Endodermal cell (in vitro differentiated cells): ENCODE data around the gene AKAP13. TPM values are rescaled to one million over a fixed set of nuclear protein-coding genes. Genes with fewer than 3 reads are reported as not detected.

Source experiments
- DNase-seq: peaks from one replicate; pipeline ENCODE4 v3.0.0-alpha.2; 2017
- H3K27ac ChIP-seq: 2 replicates; pipeline ENCODE4 v1.5.1; 2013; ENCODE audit warnings: mild to moderate bottlenecking, low read depth, low read length, moderate library complexity
- H3K27me3 ChIP-seq: 2 replicates; pipeline ENCODE4 v1.6.1; 2013; ENCODE audit warnings: mild to moderate bottlenecking, low read length, moderate library complexity; ENCODE audit not compliant: insufficient read depth, control insufficient read depth, poor library complexity, severe bottlenecking
- H3K36me3 ChIP-seq: 2 replicates; pipeline ENCODE4 v1.7.0; 2013; ENCODE audit warnings: mild to moderate bottlenecking, low read length, moderate library complexity; ENCODE audit not compliant: control insufficient read depth, insufficient read depth
- H3K4me1 ChIP-seq: one replicate; pipeline ENCODE4 v1.7.0; 2013; ENCODE audit warnings: low read length; ENCODE audit not compliant: control insufficient read depth, insufficient read depth
- H3K4me3 ChIP-seq: 2 replicates; pipeline ENCODE4 v1.5.1; 2013; ENCODE audit warnings: mild to moderate bottlenecking, low read length, moderate library complexity
- H3K9ac ChIP-seq: 2 replicates; pipeline ENCODE4 v1.6.1; 2013; ENCODE audit warnings: mild to moderate bottlenecking, low read length, moderate library complexity; ENCODE audit not compliant: poor library complexity, severe bottlenecking; ENCODE audit errors: extremely low read depth
- H3K9me3 ChIP-seq: 2 replicates; pipeline ENCODE4 v1.6.1; 2013; ENCODE audit warnings: mild to moderate bottlenecking, low read length, moderate library complexity; ENCODE audit not compliant: control insufficient read depth
- H3K27ac Mint-ChIP-seq: 2 replicates; pipeline ENCODE4 v1.8.0; 2020; ENCODE audit warnings: mixed read lengths
- H3K27me3 Mint-ChIP-seq: 2 replicates; pipeline ENCODE4 v1.8.0; 2021; ENCODE audit warnings: mild to moderate bottlenecking, mixed read lengths; ENCODE audit not compliant: insufficient read depth
- H3K36me3 Mint-ChIP-seq: 2 replicates; pipeline ENCODE4 v1.8.0; 2020; ENCODE audit warnings: low read depth, mixed read lengths
- H3K4me1 Mint-ChIP-seq: 2 replicates; pipeline ENCODE4 v1.8.0; 2020; ENCODE audit warnings: mixed read lengths
- H3K4me3 Mint-ChIP-seq: 2 replicates; pipeline ENCODE4 v1.8.0; 2020; ENCODE audit warnings: mild to moderate bottlenecking, moderate library complexity, mixed read lengths
- H3K9me3 Mint-ChIP-seq: 2 replicates; pipeline ENCODE4 v1.8.0; 2020; ENCODE audit warnings: mild to moderate bottlenecking, mixed read lengths
- CTCF ChIP-seq: fragments of 200-600 bp; sonication (generic); conservative IDR thresholded peaks from 2 replicates; pipeline ENCODE4 v1.5.0; 2021; ENCODE audit warnings: antibody characterized with exemption, mild to moderate bottlenecking
- WGBS, 2 experiments: methylation state at CpG; one replicate each; pipeline versions ENCODE4 v1.1.5 to v1.1.7; 2013; ENCODE audit warnings: missing lambda C conversion rate in 2 of 2, mixed read lengths in 1 of 2; ENCODE audit not compliant: insufficient coverage in 1 of 2, insufficient read length in 1 of 2; 5-methylcytosine and 5-hydroxymethylcytosine counted together
- total RNA-seq, 2 donors: library from RNA; stranded (reverse); fragmentation: NEBNext Ultra II Directional in 1 of 2; extraction: Animal tissue kit (Norgen Biotek cat#: 25700) in 1 of 2; gene quantifications; 2 replicates in 1 of 2; 3 replicates in 1 of 2; pipeline ENCODE4 v1.2.1, GENCODE V29; 2021

AKAP13 gene
- total RNA-seq, 2 donors from 2014 or later = 115 to 131 TPM

- Mint-ChIP-seq H3K27ac (no peak overlapping the region), H3K4me3 (no peak overlapping the region), H3K36me3 (peaks cover 7% of the 10 kb centered on the region), H3K4me1 (peaks cover 25% of the 10 kb centered on the region), H3K27me3 (no peaks in the 10 kb centered on the region), H3K9me3 (no peaks in the 10 kb centered on the region)
- TF ChIP-seq CTCF = no peak
- no peaks in the 10 kb centered on the region for H3K4me1 ChIP-seq
- 86 to 89% methylated on average over 5 of the region's 5 CpGs for WGBS, 2 experiments
- peaks cover 4% of the 10 kb centered on the region for H3K36me3 ChIP-seq
- no peaks in the 10 kb centered on the region for H3K27me3 ChIP-seq
- H3K9me3 ChIP-seq = no peaks in the 10 kb centered on the region
- no peak overlapping the region for H3K9ac ChIP-seq
- no peak overlapping the region for H3K4me3 ChIP-seq
- H3K27ac ChIP-seq = no peak overlapping the region
- DNase-seq = no peak
Observed at GRCh38 chr15:85419161-85419560, 38.8 kb downstream of the AKAP13 start.

GRCh38 chr15:85421116-85421925, 40.9 kb downstream of the AKAP13 start:
- Histone ChIP-seq H3K27me3 (no peaks in the 10 kb centered on the region), H3K4me3 (no peak overlapping the region), H3K27ac (no peak overlapping the region), H3K36me3 (no peaks in the 10 kb centered on the region), H3K9me3 (no peaks in the 10 kb centered on the region), H3K4me1 (no peaks in the 10 kb centered on the region), H3K9ac (no peak overlapping the region)
- no peak overlapping the region for H3K4me3 Mint-ChIP-seq
- H3K27ac Mint-ChIP-seq = no peak overlapping the region
- 99% methylated on average over 9 of the region's 10 CpGs; no CpG with 5 or more reads in 1 of the 2 experiments for WGBS, 2 experiments
- no peaks in the 10 kb centered on the region for H3K9me3 Mint-ChIP-seq
- H3K4me1 Mint-ChIP-seq = peaks cover 22% of the 10 kb centered on the region
- TF ChIP-seq CTCF = no peak
- H3K27me3 Mint-ChIP-seq = no peaks in the 10 kb centered on the region
- DNase-seq = no peak
- H3K36me3 Mint-ChIP-seq = no peaks in the 10 kb centered on the region

- H3K9ac ChIP-seq = no peak overlapping the region
- no peak for TF ChIP-seq CTCF
- H3K4me1 Mint-ChIP-seq = peaks cover 26% of the 10 kb centered on the region
- no peak overlapping the region for H3K27ac Mint-ChIP-seq
- no peaks in the 10 kb centered on the region for H3K9me3 Mint-ChIP-seq
- no peak overlapping the region for H3K4me3 Mint-ChIP-seq
- H3K36me3 Mint-ChIP-seq = no peaks in the 10 kb centered on the region
- H3K36me3 ChIP-seq = no peaks in the 10 kb centered on the region
- H3K27me3 ChIP-seq = no peaks in the 10 kb centered on the region
- no peak for DNase-seq
- 100% methylated on average over 2 of the region's 2 CpGs; no CpG with 5 or more reads in 1 of the 2 experiments for WGBS, 2 experiments
- H3K27me3 Mint-ChIP-seq = no peaks in the 10 kb centered on the region
- H3K4me1 ChIP-seq = no peaks in the 10 kb centered on the region
- H3K27ac ChIP-seq = no peak overlapping the region
- H3K9me3 ChIP-seq = no peaks in the 10 kb centered on the region
- no peak overlapping the region for H3K4me3 ChIP-seq
Observed at GRCh38 chr15:85422607-85423006, 42.2 kb downstream of the AKAP13 start.
